HepG2 (cell line): Measurements from ENCODE around the gene GALNT16. TPM values are rescaled to one million over a fixed set of nuclear protein-coding genes. Genes with fewer than 3 reads are reported as not detected.

Source experiments
- ATAC-seq: fragments of 200-7000 bp; cut with Tn5 transposase; 3 replicates; pipeline ENCODE4 v1.9.1; 2020; ENCODE audit warnings: mild to moderate bottlenecking, moderate library complexity
- BruUV-seq: library from RNA; stranded (reverse); fragments of 400-500 nt; replicated peaks from 2 replicates; lab custom pipeline; 2021; lab: Mats Ljungman, UMichigan
- CTCF ChIA-PET: fragments of 300-600 bp; formaldehyde crosslinking; extraction: SDS; loops from one replicate; lab custom pipeline; 2021; ENCODE audit warnings: low total read pairs, inconsistent platforms, low intra/inter-chr PET ratio; lab: Yijun Ruan, JAX
- POLR2A ChIA-PET: fragments of 350-600 bp; sonication (Branson Sonifier 250); formaldehyde crosslinking; loops from one replicate; lab custom pipeline; 2020; ENCODE audit warnings: antibody characterized with exemption, inconsistent platforms; lab: Yijun Ruan, JAX
- DNase-seq: peaks from one replicate; pipeline ENCODE4 v3.0.0-alpha.2; 2015; ENCODE audit warnings: low spot score
- FAIRE-seq: peaks from 3 replicates; lab custom pipeline; 2011; peaks lifted over from hg19 to GRCh38; lab: Jason Lieb, UNC
- H2AFZ ChIP-seq: one replicate; pipeline ENCODE4 v1.6.1; 2011; ENCODE audit warnings: low read length, inconsistent platforms
- H3K27ac ChIP-seq: fragments of 300-600 bp; 3 replicates; pipeline ENCODE4 v1.8.0; 2011; ENCODE audit warnings: mixed run types, mild to moderate bottlenecking, mixed read lengths, low read length, inconsistent platforms; ENCODE audit not compliant: insufficient read depth; ENCODE audit errors: extremely low read length
- H3K27me3 ChIP-seq, 2 experiments: fragments of 200-600 bp in 1 of 2; 2 replicates in 1 of 2; 3 replicates in 1 of 2; pipeline versions ENCODE4 v1.6.0 to v1.8.0; 2011; ENCODE audit warnings: low read length in 2 of 2, mild to moderate bottlenecking in 2 of 2, moderate library complexity in 2 of 2, inconsistent platforms in 1 of 2; ENCODE audit not compliant: insufficient read depth in 2 of 2, control insufficient read depth in 1 of 2
- H3K36me3 ChIP-seq, 2 experiments: fragments of 200-600 bp in 1 of 2; replicated peaks in 1 of 2; 2 replicates in 1 of 2; 3 replicates in 1 of 2; pipeline versions ENCODE4 v1.5.1 to v1.8.0; 2011; ENCODE audit warnings: low read length in 2 of 2, inconsistent platforms in 1 of 2; ENCODE audit not compliant: insufficient read depth in 2 of 2, control insufficient read depth in 1 of 2
- H3K4me1 ChIP-seq: 2 replicates; pipeline ENCODE4 v1.5.1; 2012; ENCODE audit warnings: low read length, inconsistent platforms; ENCODE audit not compliant: insufficient read depth
- H3K4me2 ChIP-seq: 2 replicates; pipeline ENCODE4 v1.6.0; 2011; ENCODE audit warnings: low read depth, low read length, inconsistent platforms
- H3K4me3 ChIP-seq, 3 experiments: fragments of 200-600 bp in 1 of 3; sonication (generic), shearing (Covaris generic) in 1 of 3; replicated peaks in 1 of 3; 2 replicates each; pipeline ENCODE4 v1.5.1; 2011 to 2016; ENCODE audit warnings: low read length in 3 of 3, inconsistent platforms in 2 of 3, low read depth in 2 of 3, mild to moderate bottlenecking in 2 of 3, control low read depth in 1 of 3, mixed read lengths in 1 of 3; ENCODE audit not compliant: insufficient read depth in 1 of 3
- H3K79me2 ChIP-seq: one replicate; pipeline ENCODE4 v1.6.1; 2011; ENCODE audit warnings: low read length, inconsistent platforms; ENCODE audit not compliant: insufficient read depth
- H3K9ac ChIP-seq: 2 replicates; pipeline ENCODE4 v1.6.0; 2011; ENCODE audit warnings: mild to moderate bottlenecking, low read depth, low read length, inconsistent platforms; ENCODE audit not compliant: insufficient read depth
- H3K9me3 ChIP-seq: 2 replicates; pipeline ENCODE4 v1.5.1; 2012; ENCODE audit warnings: mild to moderate bottlenecking, low read length
- H4K20me1 ChIP-seq: 2 replicates; pipeline ENCODE4 v1.6.0; 2011; ENCODE audit warnings: inconsistent platforms, mild to moderate bottlenecking, low read length, moderate library complexity; ENCODE audit not compliant: insufficient read depth
- ERF ChIP-seq: IDR thresholded peaks from 2 replicates; pipeline ENCODE4 v1.6.1; 2018; ENCODE audit warnings: missing biosample characterization, missing genetic modification reagents
- GABPA ChIP-seq, 2 experiments: IDR thresholded peaks; 2 replicates each; pipeline ENCODE4 v1.6.1; 2011 to 2016; ENCODE audit warnings: low read depth in 2 of 2, low read length in 1 of 2, missing biosample characterization in 1 of 2, missing genetic modification characterization in 1 of 2
- GFI1 ChIP-seq: sonication (generic); formaldehyde crosslinking; IDR thresholded peaks from 2 replicates; pipeline ENCODE4 v1.5.0; 2020; ENCODE audit warnings: missing genetic modification reagents, mild to moderate bottlenecking, borderline replicate concordance
- HMGXB3 ChIP-seq: sonication (generic); formaldehyde crosslinking; IDR thresholded peaks from 2 replicates; pipeline ENCODE4 v1.4.0; 2020; ENCODE audit warnings: missing genetic modification reagents, borderline replicate concordance
- HOXD1 ChIP-seq: sonication (generic); formaldehyde crosslinking; IDR thresholded peaks from 2 replicates; pipeline ENCODE4 v1.5.0; 2020; ENCODE audit warnings: missing genetic modification reagents
- PAF1 ChIP-seq: IDR thresholded peaks from 2 replicates; pipeline ENCODE4 v1.6.1; 2016; ENCODE audit warnings: missing genetic modification reagents, missing compliant biosample characterization
- POGZ ChIP-seq: sonication (generic); formaldehyde crosslinking; IDR thresholded peaks from 2 replicates; pipeline ENCODE4 v1.4.0; 2020; ENCODE audit warnings: mild to moderate bottlenecking, missing genetic modification reagents
- YEATS4 ChIP-seq: sonication (generic); formaldehyde crosslinking; IDR thresholded peaks from 2 replicates; pipeline ENCODE4 v1.4.0; 2020; ENCODE audit warnings: missing genetic modification reagents, borderline replicate concordance
- ZEB1 ChIP-seq: IDR thresholded peaks from 2 replicates; pipeline ENCODE4 v1.6.1; 2012; ENCODE audit warnings: mild to moderate bottlenecking, low read depth, inconsistent platforms; ENCODE audit not compliant: insufficient replicate concordance
- ZNF205 ChIP-seq: IDR thresholded peaks from 2 replicates; pipeline ENCODE4 v1.6.1; 2018; ENCODE audit warnings: missing biosample characterization, missing genetic modification reagents
- ZNF274 ChIP-seq: sonication (generic); formaldehyde crosslinking; IDR thresholded peaks from 2 replicates; pipeline ENCODE4 v1.5.1; 2020; ENCODE audit warnings: mild to moderate bottlenecking, missing genetic modification reagents
- ZNF451 ChIP-seq: sonication (generic); formaldehyde crosslinking; IDR thresholded peaks from 2 replicates; pipeline ENCODE4 v1.5.0; 2020; ENCODE audit warnings: mild to moderate bottlenecking, missing genetic modification reagents
- ZNF501 ChIP-seq: sonication (generic); formaldehyde crosslinking; IDR thresholded peaks from 2 replicates; pipeline ENCODE4 v1.5.1; 2020; ENCODE audit warnings: mild to moderate bottlenecking, moderate library complexity, missing genetic modification reagents
- ZNF549 ChIP-seq: sonication (generic); formaldehyde crosslinking; IDR thresholded peaks from 2 replicates; pipeline ENCODE4 v1.5.0; 2020; ENCODE audit warnings: missing genetic modification reagents
- ZNF780A ChIP-seq: sonication (generic); formaldehyde crosslinking; IDR thresholded peaks from 2 replicates; pipeline ENCODE4 v1.8.0; 2022; ENCODE audit warnings: mild to moderate bottlenecking, missing genetic modification reagents, moderate library complexity
- ZNF800 ChIP-seq: sonication (generic); formaldehyde crosslinking; IDR thresholded peaks from 2 replicates; pipeline ENCODE4 v1.4.0; 2020; ENCODE audit warnings: missing genetic modification reagents
- WGBS: methylation state at CpG from one replicate; pipeline ENCODE4 v1.1.6; 2017; ENCODE audit warnings: low lambda C conversion rate; 5-methylcytosine and 5-hydroxymethylcytosine counted together
- in situ Hi-C: cut with HindIII; loops from 2 replicates; pipeline ENCODE4 v1.10.0; 2017; ENCODE audit warnings: low pct_unique_long_range_greater_than_20kb; ENCODE audit not compliant: extremely low pct_ligation_motif_present
- intact Hi-C: fragments of 100-400 bp; cut with micrococcal nuclease; formaldehyde crosslinking; loops from one replicate; pipeline ENCODE4 v1.10.0; 2022; ENCODE audit not compliant: unreplicated experiment
- polyA plus RNA-seq, 8 experiments: library from polyadenylated mRNA; depleted of rRNA in 3 of 8; stranded (reverse) in 7 of 8; unstranded in 1 of 8; fragments of >200 nt; fragmentation: Illumina TruSeq in 4 of 8; extraction: Trizol in 4 of 8; gene quantifications; 2 replicates each; pipeline versions ENCODE4 v1.2.1 to v1.2.3, GENCODE V29; 2011 to 2016; ENCODE audit warnings: low read depth in 4 of 8, missing spikeins in 1 of 8, mixed read lengths in 1 of 8; ENCODE audit not compliant: insufficient read depth in 1 of 8
- total RNA-seq, 5 experiments: library from RNA; depleted of rRNA; stranded (reverse); fragments of >200 nt; fragmentation: Illumina TruSeq; extraction: Trizol; gene quantifications; 2 replicates each; pipeline ENCODE4 v1.2.3, GENCODE V29; 2016; ENCODE audit warnings: low read depth in 1 of 5
- TF ChIP-seq, protein P1 (sequence below): sonication (generic); formaldehyde crosslinking; IDR thresholded peaks from 2 replicates; pipeline ENCODE4 v1.5.1; 2020; ENCODE audit warnings: mild to moderate bottlenecking, missing genetic modification reagents, moderate library complexity

Gene GALNT16
- total and polyA plus RNA-seq, 2 of the 13 experiments (the other 11 are each of a cell fraction or from before 2014, with no cell fraction given) = 0.54 to 0.82 TPM

GRCh38 chr14:69260861-69261564, 1.1 kb downstream of the GALNT16 start:
- in situ Hi-C loops = loop anchor here (5.0 kb wide), 1 partner anchor 91 kb away; no protein-coding TSS in a partner anchor
- no peak for TF ChIP-seq ERF
- TF ChIP-seq, protein P1, sequence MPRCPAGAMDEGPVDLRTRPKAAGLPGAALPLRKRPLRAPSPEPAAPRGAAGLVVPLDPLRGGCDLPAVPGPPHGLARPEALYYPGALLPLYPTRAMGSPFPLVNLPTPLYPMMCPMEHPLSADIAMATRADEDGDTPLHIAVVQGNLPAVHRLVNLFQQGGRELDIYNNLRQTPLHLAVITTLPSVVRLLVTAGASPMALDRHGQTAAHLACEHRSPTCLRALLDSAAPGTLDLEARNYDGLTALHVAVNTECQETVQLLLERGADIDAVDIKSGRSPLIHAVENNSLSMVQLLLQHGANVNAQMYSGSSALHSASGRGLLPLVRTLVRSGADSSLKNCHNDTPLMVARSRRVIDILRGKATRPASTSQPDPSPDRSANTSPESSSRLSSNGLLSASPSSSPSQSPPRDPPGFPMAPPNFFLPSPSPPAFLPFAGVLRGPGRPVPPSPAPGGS (CRISPR knock-in tag) = no peak
- no peak for TF ChIP-seq ZNF451 (CRISPR knock-in tag)
- no peak for TF ChIP-seq GFI1
- no peak for TF ChIP-seq POGZ (CRISPR knock-in tag)
- no peak for TF ChIP-seq YEATS4 (CRISPR knock-in tag)
- TF ChIP-seq PAF1 = no peak
- no peak for TF ChIP-seq HMGXB3
- TF ChIP-seq ZEB1 = no peak
- no peak for TF ChIP-seq HOXD1
- no peak for TF ChIP-seq ZNF501 (CRISPR knock-in tag)
- no peak for TF ChIP-seq ZNF780A (CRISPR knock-in tag)
- no peak; the same call in none of the 2 replicates for TF ChIP-seq ZNF800 (CRISPR knock-in tag)
- no peak for TF ChIP-seq ZNF205
- TF ChIP-seq GABPA (IDR thresholded peaks at IDR 0.05; ENCODE audit: low read depth, low read length) = 0 out of 2 replicates have a peak, but pooled peaks have one; percentile 9
- no peak for TF ChIP-seq GABPA (CRISPR knock-in tag; IDR thresholded peaks at IDR 0.05; ENCODE audit: low read depth)
- TF ChIP-seq ZNF549 (CRISPR knock-in tag) = no peak
- 0 out of 2 replicates have a peak, but pooled peaks have one; percentile 54 for TF ChIP-seq ZNF274 (CRISPR knock-in tag)

More at GRCh38 chr14:69260861-69261564, 1.1 kb downstream of the GALNT16 start:
- Histone ChIP-seq H3K4me3 (peak overlapping the region; percentile 37 to 72 (median 67)), H4K20me1 (no peaks in the 10 kb centered on the region), H3K27me3 (peaks cover 6 to 38% of the 10 kb centered on the region in 2 experiments; a peak in 4 of 5 replicates), H3K36me3 (no peaks in the 10 kb centered on the region), H3K4me1 (peaks cover 20% of the 10 kb centered on the region), H3K9ac (no peak overlapping the region), H3K4me2 (peak overlapping the region; percentile 79), H3K79me2 (no peaks in the 10 kb centered on the region), H2AFZ (no peak overlapping the region), H3K9me3 (no peaks in the 10 kb centered on the region), H3K27ac (no peak overlapping the region)
- BruUV-seq = no TSS peak
- ATAC-seq = peak; percentile 82
- intact Hi-C loops = loop anchor here (1.0 kb wide), 1 partner anchor 26 kb away; no protein-coding TSS in a partner anchor
- FAIRE-seq = no peak
- DNase-seq = no peak
- under 1% methylated on average over 24 of the region's 64 CpGs for WGBS
- ChIA-PET CTCF (interaction anchor here (0.7 to 1.2 kb wide), 2 partner anchors 26 to 1304 kb away, joined by 3 read pairs; no protein-coding TSS in a partner anchor), POLR2A (interaction anchor here (1.3 kb wide), 1 partner anchor 109 kb away, joined by 3 read pairs; no protein-coding TSS in a partner anchor)
